ENCODE results near the gene SLC9A8.
A peak's percentile ranks its signal among the peaks of the same experiment; 100 is the strongest.

SLC9A8 gene

GRCh38 chr20:49850463-49851230 is 38.0 kb downstream of the SLC9A8 start:
- H3K9me3 ChIP-seq (ENCODE audit: control insufficient read depth, low read length) = no peaks in the 10 kb centered on the region
- no peak overlapping the region for H3K4me3 ChIP-seq (ENCODE audit: insufficient read depth, low read depth, low read length)
- H3K4me1 ChIP-seq (ENCODE audit: control insufficient read depth, insufficient read depth, low read length) = peaks cover 15% of the 10 kb centered on the region
- no peak overlapping the region for H3K27ac ChIP-seq (ENCODE audit: insufficient read depth, low read depth, low read length, poor library complexity, severe bottlenecking)
- no peaks in the 10 kb centered on the region for H3K27me3 ChIP-seq (ENCODE audit: control insufficient read depth, insufficient read depth, low read length, poor library complexity, severe bottlenecking)
- 80 to 84% methylated on average over 8 of the region's 8 CpGs for WGBS, 2 experiments
- no peaks in the 10 kb centered on the region for H3K36me3 ChIP-seq (ENCODE audit: control insufficient read depth, insufficient read depth, low read length)

DNA sequence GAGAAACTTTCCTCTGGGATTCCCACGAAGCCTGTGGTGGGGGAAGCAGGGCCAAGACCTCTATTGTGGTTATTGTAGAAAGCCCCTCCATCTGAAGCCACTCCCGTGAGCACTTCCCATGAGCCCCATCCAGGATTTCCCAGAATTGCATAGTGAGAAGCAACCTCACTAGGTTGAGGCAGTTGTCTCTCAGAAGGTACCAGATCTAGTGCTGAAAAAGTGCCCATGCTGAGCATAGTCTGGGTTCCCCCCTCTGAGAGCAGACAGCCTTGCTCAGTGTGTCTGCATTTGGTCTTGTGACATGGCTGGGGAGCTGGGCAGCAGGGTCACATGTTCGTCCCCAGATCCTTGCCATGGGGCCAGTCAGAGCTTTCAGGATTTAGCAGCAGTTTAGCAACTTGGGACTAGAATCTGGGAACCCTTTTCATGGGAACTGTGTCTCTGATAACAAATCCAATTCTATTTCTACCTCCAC is 38.6 kb downstream of the SLC9A8 start:
- H3K27me3 ChIP-seq (ENCODE audit: control insufficient read depth, insufficient read depth, low read length, poor library complexity, severe bottlenecking) = no peaks in the 10 kb centered on the region
- 85 to 86% methylated on average over 3 of the region's 3 CpGs for WGBS, 2 experiments

GRCh38 chr20:49851991-49852390 is 39.4 kb downstream of the SLC9A8 start:
- Histone ChIP-seq H3K27me3 (ENCODE audit: control insufficient read depth, insufficient read depth, low read length, poor library complexity, severe bottlenecking) (no peaks in the 10 kb centered on the region), H3K4me1 (ENCODE audit: control insufficient read depth, insufficient read depth, low read length) (peaks cover 15% of the 10 kb centered on the region), H3K27ac (ENCODE audit: insufficient read depth, low read depth, low read length, poor library complexity, severe bottlenecking) (no peak overlapping the region), H3K4me3 (ENCODE audit: insufficient read depth, low read depth, low read length) (no peak overlapping the region), H3K36me3 (ENCODE audit: control insufficient read depth, insufficient read depth, low read length) (no peaks in the 10 kb centered on the region), H3K9me3 (ENCODE audit: control insufficient read depth, low read length) (no peaks in the 10 kb centered on the region)
- 92 to 93% methylated on average over 7 of the region's 7 CpGs for WGBS, 2 experiments

More for the DNA sequence above, 38.6 kb downstream of the SLC9A8 start:
- no peak overlapping the region for H3K27ac ChIP-seq (ENCODE audit: insufficient read depth, low read depth, low read length, poor library complexity, severe bottlenecking)
- H3K4me1 ChIP-seq (ENCODE audit: control insufficient read depth, insufficient read depth, low read length) = peaks cover 15% of the 10 kb centered on the region
- H3K36me3 ChIP-seq (ENCODE audit: control insufficient read depth, insufficient read depth, low read length) = no peaks in the 10 kb centered on the region
- no peaks in the 10 kb centered on the region for H3K9me3 ChIP-seq (ENCODE audit: control insufficient read depth, low read length)
- H3K4me3 ChIP-seq (ENCODE audit: insufficient read depth, low read depth, low read length) = no peak overlapping the region

DNA sequence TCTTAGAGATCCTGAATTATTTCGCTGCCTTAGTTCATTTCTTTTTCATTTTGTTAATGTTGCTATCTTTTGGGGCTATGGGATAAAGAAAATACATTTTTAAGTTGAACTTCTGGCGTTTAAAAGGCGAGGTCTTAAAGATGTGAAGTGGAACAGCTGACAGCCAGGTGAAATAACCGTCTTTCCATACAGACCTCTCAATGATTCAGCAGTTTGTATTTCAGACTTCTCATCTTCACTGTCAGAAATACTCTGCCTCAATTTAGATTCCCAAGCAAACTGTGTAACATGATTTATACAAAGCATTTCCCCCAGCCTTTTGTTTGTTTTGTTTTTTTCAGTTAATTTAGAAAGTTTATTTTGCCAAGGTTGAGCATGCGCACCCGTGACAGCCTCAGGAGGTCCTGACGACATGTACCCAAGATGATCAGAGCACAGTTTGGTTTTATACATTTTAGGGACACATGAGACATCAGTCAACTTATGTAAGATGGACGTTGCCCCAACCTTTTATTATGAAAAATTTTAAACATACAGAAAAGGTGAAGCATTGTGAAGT is 40.0 kb downstream of the SLC9A8 start:
- 94 to 95% methylated on average over 7 to 8 of the region's 8 CpGs for WGBS, 2 experiments
- H3K36me3 ChIP-seq (ENCODE audit: control insufficient read depth, insufficient read depth, low read length) = no peaks in the 10 kb centered on the region
- no peaks in the 10 kb centered on the region for H3K9me3 ChIP-seq (ENCODE audit: control insufficient read depth, low read length)
- no peaks in the 10 kb centered on the region for H3K27me3 ChIP-seq (ENCODE audit: control insufficient read depth, insufficient read depth, low read length, poor library complexity, severe bottlenecking)
- no peak overlapping the region for H3K4me3 ChIP-seq (ENCODE audit: insufficient read depth, low read depth, low read length)
- no peak overlapping the region for H3K27ac ChIP-seq (ENCODE audit: insufficient read depth, low read depth, low read length, poor library complexity, severe bottlenecking)
- peaks cover 15% of the 10 kb centered on the region for H3K4me1 ChIP-seq (ENCODE audit: control insufficient read depth, insufficient read depth, low read length)

DNA sequence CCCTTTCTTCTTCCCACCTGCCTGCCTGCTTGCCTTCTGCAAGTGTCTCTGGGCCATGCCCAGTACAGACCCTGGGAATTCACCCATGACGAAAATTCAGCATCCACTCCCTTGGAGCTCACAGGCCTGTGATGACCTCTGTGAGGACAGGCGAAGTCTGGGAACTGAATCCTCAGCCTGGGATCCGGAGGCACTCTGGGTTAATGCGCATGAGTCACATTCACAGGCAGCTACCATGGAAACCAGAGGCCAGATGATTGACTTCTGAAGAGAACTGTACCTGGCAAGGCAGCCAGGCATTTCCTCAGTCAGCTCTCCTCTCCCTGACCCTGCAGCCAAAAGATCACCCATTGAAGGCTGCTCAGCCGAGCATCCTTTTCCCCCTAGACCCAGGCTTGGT is 41.0 kb downstream of the SLC9A8 start:
- no peaks in the 10 kb centered on the region for H3K36me3 ChIP-seq (ENCODE audit: control insufficient read depth, insufficient read depth, low read length)
- no peaks in the 10 kb centered on the region for H3K9me3 ChIP-seq (ENCODE audit: control insufficient read depth, low read length)
- H3K27ac ChIP-seq (ENCODE audit: insufficient read depth, low read depth, low read length, poor library complexity, severe bottlenecking) = peak overlapping the region; percentile 38
- WGBS, 2 experiments = 55 to 72% methylated on average over 5 of the region's 5 CpGs
- peaks cover 15% of the 10 kb centered on the region for H3K4me1 ChIP-seq (ENCODE audit: control insufficient read depth, insufficient read depth, low read length)
- H3K27me3 ChIP-seq (ENCODE audit: control insufficient read depth, insufficient read depth, low read length, poor library complexity, severe bottlenecking) = no peaks in the 10 kb centered on the region
- H3K4me3 ChIP-seq (ENCODE audit: insufficient read depth, low read depth, low read length) = no peak overlapping the region

- Histone ChIP-seq H3K36me3 (ENCODE audit: control insufficient read depth, insufficient read depth, low read length) (no peaks in the 10 kb centered on the region), H3K27ac (ENCODE audit: insufficient read depth, low read depth, low read length, poor library complexity, severe bottlenecking) (no peak overlapping the region), H3K4me3 (ENCODE audit: insufficient read depth, low read depth, low read length) (no peak overlapping the region), H3K9me3 (ENCODE audit: control insufficient read depth, low read length) (no peaks in the 10 kb centered on the region), H3K27me3 (ENCODE audit: control insufficient read depth, insufficient read depth, low read length, poor library complexity, severe bottlenecking) (no peaks in the 10 kb centered on the region), H3K4me1 (ENCODE audit: control insufficient read depth, insufficient read depth, low read length) (peaks cover 15% of the 10 kb centered on the region)
- 87 to 90% methylated on average over 10 of the region's 10 CpGs for WGBS, 2 experiments
Observed at GRCh38 chr20:49854190-49854875, 41.7 kb downstream of the SLC9A8 start.

GRCh38 chr20:49856904-49857303 is 44.3 kb downstream of the SLC9A8 start:
- H3K9me3 ChIP-seq (ENCODE audit: control insufficient read depth, low read length) = no peaks in the 10 kb centered on the region
- no peak overlapping the region for H3K4me3 ChIP-seq (ENCODE audit: insufficient read depth, low read depth, low read length)
- no peaks in the 10 kb centered on the region for H3K27me3 ChIP-seq (ENCODE audit: control insufficient read depth, insufficient read depth, low read length, poor library complexity, severe bottlenecking)
- H3K27ac ChIP-seq (ENCODE audit: insufficient read depth, low read depth, low read length, poor library complexity, severe bottlenecking) = no peak overlapping the region
- H3K4me1 ChIP-seq (ENCODE audit: control insufficient read depth, insufficient read depth, low read length) = peaks cover 10% of the 10 kb centered on the region
- WGBS, 2 experiments = 98 to 100% methylated on average over 1 to 3 of the region's 3 CpGs
- H3K36me3 ChIP-seq (ENCODE audit: control insufficient read depth, insufficient read depth, low read length) = no peaks in the 10 kb centered on the region

DNA sequence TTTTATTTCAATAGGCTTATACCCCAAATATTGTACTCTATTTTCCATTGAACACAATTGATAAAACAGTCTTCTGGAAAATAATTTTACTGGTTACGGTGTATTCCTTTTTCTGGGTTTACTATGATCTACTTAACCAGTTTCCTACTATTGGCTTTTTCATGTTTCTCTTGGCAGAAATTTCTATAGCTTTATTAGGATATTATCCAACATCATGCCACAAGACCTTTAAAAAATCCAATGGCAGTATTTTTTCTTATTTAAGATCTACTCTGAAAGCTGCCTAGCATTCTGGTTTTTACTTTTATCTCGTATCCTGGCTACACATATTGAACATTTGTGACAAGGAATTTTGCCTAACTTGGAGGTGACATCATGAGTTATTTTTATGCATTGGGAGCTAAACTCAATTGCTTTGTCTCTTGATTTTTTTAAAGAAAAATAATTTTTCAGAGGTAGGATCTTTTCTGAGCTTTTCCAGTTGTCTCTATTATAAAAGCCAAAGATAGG is 45.5 kb downstream of the SLC9A8 start:
- WGBS, 2 experiments = 94 to 100% methylated on average over 1 to 2 of the region's 2 CpGs

DNA sequence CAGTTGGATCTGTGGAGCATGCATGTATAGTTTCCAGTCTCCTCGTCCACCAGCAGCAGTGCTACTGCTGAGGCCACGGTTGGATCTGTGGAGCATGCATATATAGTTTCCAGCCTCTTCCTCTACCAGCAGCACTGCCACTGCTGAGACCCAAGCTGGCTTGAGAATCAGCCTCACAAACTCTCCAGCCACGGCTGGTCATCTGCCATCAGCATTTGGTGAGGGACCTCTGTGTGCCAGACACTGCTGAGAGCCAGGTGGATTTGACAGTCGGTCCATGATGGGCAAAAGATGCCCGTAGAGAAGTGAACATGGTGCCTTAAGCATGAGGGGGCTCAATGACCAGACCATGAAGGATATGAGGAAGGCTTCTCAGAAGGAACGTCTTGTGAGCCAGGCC is 46.4 kb downstream of the SLC9A8 start:
- Histone ChIP-seq H3K4me3 (ENCODE audit: insufficient read depth, low read depth, low read length) (no peak overlapping the region), H3K27ac (ENCODE audit: insufficient read depth, low read depth, low read length, poor library complexity, severe bottlenecking) (no peak overlapping the region), H3K4me1 (ENCODE audit: control insufficient read depth, insufficient read depth, low read length) (peaks cover 2% of the 10 kb centered on the region), H3K9me3 (ENCODE audit: control insufficient read depth, low read length) (no peaks in the 10 kb centered on the region), H3K36me3 (ENCODE audit: control insufficient read depth, insufficient read depth, low read length) (no peaks in the 10 kb centered on the region), H3K27me3 (ENCODE audit: control insufficient read depth, insufficient read depth, low read length, poor library complexity, severe bottlenecking) (no peaks in the 10 kb centered on the region)
- WGBS, 2 experiments = 94 to 95% methylated on average over 6 of the region's 6 CpGs

More for the DNA sequence above, 45.5 kb downstream of the SLC9A8 start:
- Histone ChIP-seq H3K27ac (ENCODE audit: insufficient read depth, low read depth, low read length, poor library complexity, severe bottlenecking) (no peak overlapping the region), H3K36me3 (ENCODE audit: control insufficient read depth, insufficient read depth, low read length) (no peaks in the 10 kb centered on the region), H3K9me3 (ENCODE audit: control insufficient read depth, low read length) (no peaks in the 10 kb centered on the region), H3K27me3 (ENCODE audit: control insufficient read depth, insufficient read depth, low read length, poor library complexity, severe bottlenecking) (no peaks in the 10 kb centered on the region), H3K4me3 (ENCODE audit: insufficient read depth, low read depth, low read length) (no peak overlapping the region), H3K4me1 (ENCODE audit: control insufficient read depth, insufficient read depth, low read length) (peaks cover 10% of the 10 kb centered on the region)

GRCh38 chr20:49859807-49860206 is 47.2 kb downstream of the SLC9A8 start:
- Histone ChIP-seq H3K27me3 (ENCODE audit: control insufficient read depth, insufficient read depth, low read length, poor library complexity, severe bottlenecking) (no peaks in the 10 kb centered on the region), H3K27ac (ENCODE audit: insufficient read depth, low read depth, low read length, poor library complexity, severe bottlenecking) (no peak overlapping the region), H3K9me3 (ENCODE audit: control insufficient read depth, low read length) (no peaks in the 10 kb centered on the region), H3K4me3 (ENCODE audit: insufficient read depth, low read depth, low read length) (no peak overlapping the region), H3K36me3 (ENCODE audit: control insufficient read depth, insufficient read depth, low read length) (no peaks in the 10 kb centered on the region), H3K4me1 (ENCODE audit: control insufficient read depth, insufficient read depth, low read length) (no peaks in the 10 kb centered on the region)

All from ectodermal cell (in vitro differentiated cells).